Hematopoietic multipotent progenitor cell treated with erythropoietin and hydrocortisone succinate and interleukin-3 and kit ligand, for 4 days (in vitro differentiated cells): Measurements from ENCODE around the gene KLHL22.
"Not testable (repeated sequence)": the region's sequence is repeated elsewhere in the genome, so short reads cannot be mapped to it uniquely, and the experiment has no call there.

Experiments used
- DNase-seq: peaks from one replicate; pipeline ENCODE4 v3.0.0-alpha.2; 2015

The KLHL22 gene

GRCh38 chr22:20523086-20523983 lies 27.7 kb upstream of the KLHL22 start:
- DNase-seq, result peak; percentile 81

- no peak for DNase-seq
Measured at GRCh38 chr22:20522134-20523004, 26.8 kb upstream of the KLHL22 start.

GRCh38 chr22:20520093-20520511 lies 24.5 kb upstream of the KLHL22 start:
- DNase-seq, result no peak

DNA sequence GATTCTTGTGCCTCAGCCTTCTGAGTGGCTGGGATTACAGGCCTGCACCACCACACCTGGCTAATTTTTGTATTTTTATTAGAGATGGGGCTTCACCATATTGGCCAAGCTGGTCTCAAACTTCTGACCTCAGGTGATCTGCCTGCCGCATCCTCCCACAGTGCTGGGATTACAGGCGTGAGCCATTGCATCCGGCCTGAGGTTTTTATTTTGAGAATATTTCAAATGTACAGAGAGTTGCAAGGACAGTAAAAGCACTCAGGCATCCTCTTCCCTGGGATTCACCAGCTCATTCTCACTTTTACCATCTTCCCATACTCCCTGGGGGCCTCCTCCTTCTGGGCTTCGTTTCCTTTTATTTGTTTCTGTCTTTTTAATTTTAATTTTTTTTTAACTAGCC lies 24.0 kb upstream of the KLHL22 start:
- DNase-seq, result no peak

DNA sequence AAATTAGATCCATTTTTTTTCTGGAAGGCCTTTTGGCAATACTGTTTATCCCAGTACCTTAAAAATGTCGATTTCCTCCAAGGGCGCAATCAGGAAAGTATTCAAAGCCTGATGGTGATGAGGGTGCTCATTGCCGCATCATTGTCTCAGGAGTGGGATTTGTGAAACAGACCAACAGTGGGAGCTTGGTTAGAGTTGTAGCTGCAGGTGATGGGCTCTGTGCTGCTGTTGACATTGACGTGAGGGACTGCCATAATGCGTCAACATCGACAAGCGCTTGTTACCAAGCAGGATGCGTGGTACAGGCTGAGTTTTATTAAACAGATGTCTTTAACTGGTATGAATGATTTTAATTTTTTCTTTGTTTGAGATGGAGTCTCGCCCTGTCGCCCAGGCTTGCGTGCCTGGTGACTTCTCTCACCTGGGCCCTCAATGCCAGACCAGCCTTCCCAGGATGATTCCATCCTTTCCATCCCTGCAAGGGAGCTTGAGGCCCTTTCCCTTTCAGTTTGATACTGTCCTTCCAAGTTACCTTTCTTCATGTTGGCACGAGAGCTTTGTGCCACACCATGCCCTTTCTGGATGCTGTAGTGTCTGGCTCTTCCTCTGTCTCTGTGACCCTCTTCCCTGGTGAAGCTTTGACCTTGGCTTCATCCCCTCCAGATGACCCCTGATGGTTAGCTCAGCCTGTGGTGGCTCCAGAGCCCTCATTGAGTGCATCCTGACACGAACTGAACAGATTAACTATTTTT lies 22.4 kb upstream of the KLHL22 start:
- DNase-seq, result no peak

GRCh38 chr22:20517422-20517821 lies 21.8 kb upstream of the KLHL22 start:
- DNase-seq, result no peak

DNA sequence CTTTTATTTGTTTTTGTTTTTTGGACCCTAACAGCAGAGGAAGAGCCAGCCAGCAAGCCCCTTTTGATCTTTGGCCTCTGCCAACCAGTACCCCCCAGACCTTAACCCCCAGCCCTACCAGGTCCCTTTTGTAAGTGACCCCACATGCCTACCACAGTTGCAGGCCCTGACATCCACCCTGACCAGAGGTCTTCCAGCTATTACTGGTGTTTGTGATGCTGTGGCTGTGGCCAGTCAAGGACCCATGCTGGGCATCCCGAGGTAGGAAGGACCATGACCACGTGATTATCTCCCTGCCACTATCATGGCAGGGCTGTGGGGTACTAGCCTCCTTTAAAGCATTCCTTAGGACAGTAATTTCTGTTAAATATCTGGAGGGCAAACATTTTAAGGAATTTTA lies 20.8 kb upstream of the KLHL22 start:
- DNase-seq, result no peak

DNA sequence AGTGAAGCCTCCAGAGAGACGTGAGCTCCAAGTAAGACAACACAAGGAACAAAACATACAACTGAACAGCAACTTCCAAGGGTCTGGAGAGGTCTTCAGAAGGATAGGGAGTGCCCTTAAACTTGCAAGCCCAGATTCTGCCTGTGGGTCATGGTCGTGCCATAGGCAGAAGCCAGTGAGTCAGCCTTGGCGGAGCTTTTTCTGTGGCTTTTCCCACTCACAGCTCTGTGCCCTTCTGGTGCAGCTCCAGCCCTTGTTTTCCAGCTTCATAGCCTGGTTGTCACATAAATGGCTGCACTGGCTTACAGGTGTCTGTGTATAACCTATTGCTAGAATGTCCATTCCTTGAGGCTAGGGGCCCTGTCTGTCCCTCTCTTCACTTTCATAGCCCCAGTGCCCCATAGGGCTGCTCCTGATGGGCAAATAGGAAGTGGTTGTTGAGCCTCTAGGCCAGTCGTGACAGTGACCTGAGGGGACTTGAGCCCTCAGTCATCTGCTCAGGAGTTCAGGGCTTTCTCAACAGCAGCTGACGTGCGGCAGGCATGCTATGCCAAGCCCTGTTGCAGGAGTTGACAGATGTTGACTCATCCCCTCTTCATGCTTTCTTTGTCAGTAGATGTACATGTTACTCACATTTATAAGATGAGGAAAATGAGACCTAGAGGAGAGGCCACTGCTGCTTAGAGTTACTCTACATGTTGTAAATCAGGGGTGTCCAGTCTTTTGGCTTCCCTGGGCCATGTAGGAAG lies 19.2 kb upstream of the KLHL22 start:
- DNase-seq, result no peak

- no peak for DNase-seq
Measured at GRCh38 chr22:20511578-20512229, 16.1 kb upstream of the KLHL22 start.

GRCh38 chr22:20510811-20511577 lies 15.4 kb upstream of the KLHL22 start:
- no peak for DNase-seq

DNA sequence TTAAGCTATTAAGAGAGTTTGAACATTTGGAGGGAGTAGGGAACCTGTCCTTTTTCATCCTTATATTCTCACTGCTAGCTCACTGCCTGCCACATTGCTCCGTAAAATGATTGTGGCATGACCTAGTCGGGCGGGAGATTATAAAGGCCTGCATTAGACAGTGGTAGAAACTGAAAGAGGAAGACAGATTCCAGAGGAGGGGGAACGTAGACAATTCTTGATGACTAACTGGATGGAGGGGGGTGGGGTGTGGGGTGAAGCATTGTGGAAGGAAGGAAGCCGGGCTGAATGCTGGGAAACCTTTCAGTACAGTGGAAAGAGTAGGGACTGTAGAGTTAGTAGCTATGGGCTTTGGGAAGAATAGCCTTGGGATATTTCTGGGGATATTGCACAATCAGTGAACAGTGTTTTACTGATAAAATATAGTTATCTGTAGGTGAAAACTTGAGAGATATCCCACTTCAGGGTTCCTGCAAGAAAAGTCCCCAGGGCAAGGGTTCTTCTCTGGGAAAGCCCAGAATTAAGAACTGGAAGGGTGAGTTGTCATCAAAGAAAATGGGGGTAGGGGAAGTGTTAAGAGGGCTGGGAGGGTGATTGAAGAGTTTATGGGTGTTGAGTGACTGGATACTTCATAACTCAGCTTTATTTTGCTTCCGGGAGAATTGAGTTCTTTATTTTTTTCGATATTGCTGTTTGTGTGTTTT lies 13.9 kb upstream of the KLHL22 start:
- DNase-seq, result peak; percentile 90

DNA sequence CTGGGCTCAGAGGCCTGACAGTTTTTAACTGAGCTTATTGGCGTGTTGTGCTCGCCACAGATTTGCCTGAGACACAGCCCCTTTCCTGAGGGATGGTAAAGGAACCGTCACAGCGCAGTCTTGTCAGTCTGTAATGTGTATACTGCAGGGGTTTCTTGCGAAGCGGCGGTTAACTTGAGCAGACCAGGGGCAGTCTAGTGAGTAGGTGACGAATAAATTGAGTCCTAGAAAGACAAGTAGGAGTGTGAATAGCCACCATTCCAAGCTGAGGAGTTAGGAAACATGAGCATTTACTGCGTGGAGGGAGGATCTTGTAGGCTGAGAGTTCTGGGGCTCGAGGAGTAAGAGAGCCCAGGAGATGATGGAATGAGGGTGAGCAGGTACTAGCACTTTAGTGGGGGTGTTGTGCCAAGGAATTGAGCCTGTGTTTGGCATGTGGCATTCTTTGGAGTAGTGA lies 13.2 kb upstream of the KLHL22 start:
- DNase-seq, result no peak

GRCh38 chr22:20508067-20508755 lies 12.6 kb upstream of the KLHL22 start:
- DNase-seq, result not testable (repeated sequence)

- DNase-seq, result peak; percentile 96
Measured at GRCh38 chr22:20507253-20508066, 11.9 kb upstream of the KLHL22 start, which contains the start of gene MED15. Gene MED15, plus strand, starts transcription at chr22:20507610. Its CDS starts 69 bp downstream, at chr22:20507679.

DNA sequence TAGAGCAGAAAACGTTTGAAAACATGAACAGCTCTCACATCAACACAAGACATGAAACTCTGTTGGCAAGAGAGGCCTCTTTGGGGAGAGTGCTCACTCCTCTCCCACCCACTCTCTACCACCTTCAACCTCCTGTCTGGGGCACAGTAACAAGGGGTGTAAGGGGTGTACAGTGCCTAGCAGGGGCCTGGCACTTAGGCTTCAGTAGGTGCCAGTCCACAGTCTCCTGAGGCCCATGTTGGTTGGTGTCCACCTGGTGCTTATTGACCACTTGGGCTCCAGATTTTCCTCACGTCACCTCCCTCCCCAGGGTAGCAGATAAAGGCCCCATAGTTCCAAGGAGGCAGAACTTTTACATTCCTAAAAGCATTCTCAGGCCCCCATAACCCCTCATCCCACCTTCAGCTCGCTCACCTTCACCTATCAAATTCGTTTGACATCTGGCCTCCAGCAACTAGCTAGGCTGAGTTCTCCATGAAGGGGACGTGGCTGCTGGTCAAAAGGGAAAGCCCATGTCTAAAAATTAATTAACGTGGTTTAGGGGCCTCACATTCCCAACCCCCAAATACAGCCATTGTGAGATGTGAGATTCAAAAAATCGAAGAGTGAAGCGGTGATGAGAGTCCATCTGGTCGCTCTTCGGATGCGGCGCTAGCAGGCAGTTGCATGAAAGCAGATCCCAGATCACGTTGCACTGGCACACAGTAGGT lies 11.1 kb upstream of the KLHL22 start:
- DNase-seq, result no peak

DNA sequence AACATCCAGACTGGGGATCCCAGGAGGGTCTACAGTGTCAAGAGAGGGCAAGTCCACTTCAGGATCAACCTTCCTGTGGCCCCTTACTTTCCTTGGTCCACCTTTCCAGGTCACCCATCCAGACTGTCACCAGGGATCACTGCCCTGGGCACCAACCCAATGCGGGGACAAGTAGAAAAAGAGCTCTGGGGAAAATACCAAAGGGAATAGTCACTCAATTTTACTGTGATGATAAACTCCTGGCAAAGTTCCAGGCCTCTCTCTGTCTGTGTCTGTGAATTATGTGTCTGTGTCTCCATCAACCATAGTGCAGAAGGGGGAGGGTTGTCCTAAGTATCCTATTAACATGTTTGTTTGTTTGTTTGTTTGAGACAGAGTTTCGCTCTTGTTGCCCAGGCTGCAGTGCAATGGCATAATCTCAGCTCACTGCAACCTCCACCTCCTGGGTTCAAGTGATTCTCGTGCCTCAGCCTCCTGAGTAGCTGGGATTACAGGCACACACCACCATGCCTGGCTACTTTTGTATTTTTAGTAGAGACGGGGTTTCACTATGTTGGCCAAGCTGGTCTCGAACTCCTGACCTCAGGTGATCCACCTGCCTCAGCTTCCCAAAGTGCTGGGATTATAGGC lies 8.8 kb upstream of the KLHL22 start:
- DNase-seq, result not testable (repeated sequence)

GRCh38 chr22:20503816-20504215 lies 8.2 kb upstream of the KLHL22 start:
- DNase-seq, result no peak
